Islet precursor cell (in vitro differentiated cells): Measurements from ENCODE around the gene SPRED1.

Experiments used
- DNase-seq: peaks from one replicate; pipeline ENCODE4 v3.0.0-alpha.2; 2018

SPRED1 gene

GRCh38 chr15:38285456-38285855 lies 32.8 kb downstream of the SPRED1 start:
- DNase-seq, result no peak

- no peak for DNase-seq
Measured at GRCh38 chr15:38294126-38294525, 41.5 kb downstream of the SPRED1 start.

- DNase-seq, result no peak
Measured at GRCh38 chr15:38297623-38298388, 45.2 kb downstream of the SPRED1 start.

- no peak for DNase-seq
Measured at GRCh38 chr15:38299216-38299615, 46.6 kb downstream of the SPRED1 start.

- no peak for DNase-seq
Measured at GRCh38 chr15:38300395-38300794, 47.8 kb downstream of the SPRED1 start.

GRCh38 chr15:38304481-38304880 lies 51.8 kb downstream of the SPRED1 start:
- no peak for DNase-seq

- DNase-seq, result no peak
Measured at GRCh38 chr15:38307251-38307650, 54.6 kb downstream of the SPRED1 start.

GRCh38 chr15:38307861-38308641 lies 55.4 kb downstream of the SPRED1 start:
- DNase-seq, result no peak

- no peak for DNase-seq
Measured at GRCh38 chr15:38308797-38309196, 56.2 kb downstream of the SPRED1 start.

- no peak for DNase-seq
Measured at GRCh38 chr15:38312190-38312589, 59.6 kb downstream of the SPRED1 start.

GRCh38 chr15:38316311-38316710 lies 63.7 kb downstream of the SPRED1 start:
- no peak for DNase-seq

- no peak for DNase-seq
Measured at GRCh38 chr15:38320181-38320580, 67.5 kb downstream of the SPRED1 start.

- no peak for DNase-seq
Measured at GRCh38 chr15:38320866-38321265, 68.2 kb downstream of the SPRED1 start.

GRCh38 chr15:38323895-38324294 lies 71.3 kb downstream of the SPRED1 start:
- DNase-seq, result no peak

- DNase-seq, result no peak
Measured at GRCh38 chr15:38324939-38325647, 72.5 kb downstream of the SPRED1 start.

- no peak for DNase-seq
Measured at GRCh38 chr15:38325648-38325990, 73.0 kb downstream of the SPRED1 start.

GRCh38 chr15:38332711-38333110 lies 80.1 kb downstream of the SPRED1 start:
- no peak for DNase-seq

- DNase-seq, result no peak
Measured at GRCh38 chr15:38335116-38335515, 82.5 kb downstream of the SPRED1 start.

- no peak for DNase-seq
Measured at GRCh38 chr15:38344351-38344750, 91.7 kb downstream of the SPRED1 start.

GRCh38 chr15:38349251-38349650 lies 96.6 kb downstream of the SPRED1 start:
- no peak for DNase-seq

- no peak for DNase-seq
Measured at GRCh38 chr15:38351466-38351865, 98.8 kb downstream of the SPRED1 start.

GRCh38 chr15:38354315-38354929 lies 101.8 kb downstream of the SPRED1 start:
- peak; percentile 66 for DNase-seq

- no peak for DNase-seq
Measured at GRCh38 chr15:38362355-38362754, 109.7 kb downstream of the SPRED1 start.
